IPS DF 6.9 (cell line): Measurements from ENCODE around the gene GPD1.

Experiments
- DNase-seq: peaks from one replicate; pipeline ENCODE4 v3.0.0-alpha.2; 2013; ENCODE audit warnings: low read depth, low spot score
- H3K27ac ChIP-seq: one replicate; pipeline ENCODE4 v1.5.1; 2013; ENCODE audit warnings: low read length, control low read depth
- H3K27me3 ChIP-seq: 2 replicates; pipeline ENCODE4 v1.6.1; 2013; ENCODE audit warnings: mild to moderate bottlenecking, low read length; ENCODE audit not compliant: control insufficient read depth, insufficient read depth
- H3K36me3 ChIP-seq: 2 replicates; pipeline ENCODE4 v1.6.1; 2013; ENCODE audit warnings: low read length; ENCODE audit not compliant: control insufficient read depth, insufficient read depth
- H3K4me1 ChIP-seq: 2 replicates; pipeline ENCODE4 v1.6.1; 2013; ENCODE audit warnings: low read length; ENCODE audit not compliant: control insufficient read depth, insufficient read depth
- H3K4me3 ChIP-seq: 2 replicates; pipeline ENCODE4 v1.5.1; 2013; ENCODE audit warnings: mild to moderate bottlenecking, low read length
- H3K9me3 ChIP-seq: 2 replicates; pipeline ENCODE4 v1.6.1; 2013; ENCODE audit warnings: low read length, inconsistent platforms; ENCODE audit not compliant: control insufficient read depth, insufficient read depth
- WGBS: extraction: QIAGEN DNeasy Blood & Tissue Kit; methylation state at CpG from one replicate; pipeline ENCODE4 v1.1.7; 2013; ENCODE audit warnings: mixed read lengths, missing lambda C conversion rate; ENCODE audit not compliant: insufficient read length, insufficient coverage; 5-methylcytosine and 5-hydroxymethylcytosine counted together

The GPD1 gene

GRCh38 chr12:50061946-50062686 lies 41.7 kb upstream of the GPD1 start:
- Histone ChIP-seq H3K4me3 (no peak overlapping the region), H3K27ac (no peak overlapping the region), H3K9me3 (no peaks in the 10 kb centered on the region), H3K36me3 (no peaks in the 10 kb centered on the region), H3K27me3 (peaks cover 17% of the 10 kb centered on the region), H3K4me1 (no peaks in the 10 kb centered on the region; the same call in 1 of the 2 replicates)
- WGBS, result no CpG with 5 or more reads among the region's 6 CpGs
- no peak for DNase-seq

- H3K27me3 ChIP-seq, result peaks cover 15% of the 10 kb centered on the region
- no peaks in the 10 kb centered on the region for H3K9me3 ChIP-seq
- WGBS, result no CpG with 5 or more reads among the region's 5 CpGs
- no peak for DNase-seq
- no peak overlapping the region for H3K27ac ChIP-seq
- no peaks in the 10 kb centered on the region; the same call in 1 of the 2 replicates for H3K4me1 ChIP-seq
- no peaks in the 10 kb centered on the region for H3K36me3 ChIP-seq
- H3K4me3 ChIP-seq, result no peak overlapping the region
Measured at GRCh38 chr12:50062728-50063460, 40.9 kb upstream of the GPD1 start.

GRCh38 chr12:50065726-50066310 lies 38.0 kb upstream of the GPD1 start:
- Histone ChIP-seq H3K36me3 (no peaks in the 10 kb centered on the region), H3K27ac (no peak overlapping the region), H3K4me1 (no peaks in the 10 kb centered on the region; the same call in 1 of the 2 replicates), H3K4me3 (no peak overlapping the region), H3K27me3 (no peaks in the 10 kb centered on the region), H3K9me3 (no peaks in the 10 kb centered on the region)
- no peak for DNase-seq
- WGBS, result no CpG with 5 or more reads among the region's 3 CpGs

DNA sequence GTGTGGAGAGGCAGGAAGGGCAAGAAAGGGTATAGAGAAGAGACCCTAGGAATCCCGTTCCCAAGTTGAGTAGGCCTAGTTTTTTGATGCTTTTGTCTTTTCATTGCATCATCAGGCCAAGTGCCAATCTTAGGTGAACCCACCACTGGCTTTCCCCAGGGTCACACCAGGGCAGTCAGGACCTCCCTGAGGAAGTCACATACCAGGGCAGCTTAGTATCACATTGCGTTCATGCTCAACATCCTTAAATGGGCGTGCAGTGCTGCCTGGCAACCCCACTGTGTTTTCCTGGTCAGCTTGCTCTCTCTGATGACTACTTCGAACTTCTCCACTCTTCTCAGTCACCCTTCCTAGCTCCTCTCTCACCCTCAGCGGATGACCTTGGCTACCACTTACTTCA lies 37.4 kb upstream of the GPD1 start:
- no peaks in the 10 kb centered on the region; the same call in 1 of the 2 replicates for H3K4me1 ChIP-seq
- no peaks in the 10 kb centered on the region for H3K9me3 ChIP-seq
- H3K27me3 ChIP-seq, result no peaks in the 10 kb centered on the region
- H3K4me3 ChIP-seq, result no peak overlapping the region
- no peaks in the 10 kb centered on the region for H3K36me3 ChIP-seq
- no CpG with 5 or more reads among the region's 5 CpGs for WGBS
- no peak for DNase-seq
- H3K27ac ChIP-seq, result no peak overlapping the region

DNA sequence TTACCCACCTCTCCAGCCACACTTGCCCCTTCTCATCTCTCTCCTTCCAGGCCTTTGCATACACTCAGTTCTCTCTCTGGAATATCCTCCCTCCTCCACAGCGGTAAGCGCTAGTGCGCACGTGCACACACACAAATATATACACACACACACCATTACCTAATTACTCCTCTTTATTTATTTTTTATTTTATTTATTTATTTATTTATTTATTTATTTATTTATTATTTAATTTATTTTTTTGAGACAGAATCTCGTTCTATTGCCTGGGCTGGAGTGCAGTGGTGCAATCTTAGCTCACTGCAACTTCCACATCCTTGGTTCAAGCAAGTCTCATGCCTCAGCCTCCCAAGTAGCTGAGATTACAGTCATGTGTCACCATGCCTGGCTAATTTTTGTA lies 34.7 kb upstream of the GPD1 start:
- H3K4me1 ChIP-seq, result 0 out of 2 replicates have a peak, but pooled peaks cover 3% of the 10 kb centered on the region
- DNase-seq, result no peak
- 100% methylated on average over 3 of the region's 5 CpGs for WGBS

GRCh38 chr12:50069539-50069938 lies 34.3 kb upstream of the GPD1 start:
- no peak overlapping the region for H3K4me3 ChIP-seq
- WGBS, result no CpG with 5 or more reads among the region's 3 CpGs
- no peaks in the 10 kb centered on the region for H3K9me3 ChIP-seq
- no peaks in the 10 kb centered on the region for H3K27me3 ChIP-seq
- DNase-seq, result no peak
- no peak overlapping the region for H3K27ac ChIP-seq
- H3K4me1 ChIP-seq, result 0 out of 2 replicates have a peak, but pooled peaks cover 3% of the 10 kb centered on the region
- H3K36me3 ChIP-seq, result no peaks in the 10 kb centered on the region

More for the DNA sequence above, 34.7 kb upstream of the GPD1 start:
- Histone ChIP-seq H3K27me3 (no peaks in the 10 kb centered on the region), H3K4me3 (no peak overlapping the region), H3K36me3 (no peaks in the 10 kb centered on the region), H3K27ac (no peak overlapping the region), H3K9me3 (no peaks in the 10 kb centered on the region)

DNA sequence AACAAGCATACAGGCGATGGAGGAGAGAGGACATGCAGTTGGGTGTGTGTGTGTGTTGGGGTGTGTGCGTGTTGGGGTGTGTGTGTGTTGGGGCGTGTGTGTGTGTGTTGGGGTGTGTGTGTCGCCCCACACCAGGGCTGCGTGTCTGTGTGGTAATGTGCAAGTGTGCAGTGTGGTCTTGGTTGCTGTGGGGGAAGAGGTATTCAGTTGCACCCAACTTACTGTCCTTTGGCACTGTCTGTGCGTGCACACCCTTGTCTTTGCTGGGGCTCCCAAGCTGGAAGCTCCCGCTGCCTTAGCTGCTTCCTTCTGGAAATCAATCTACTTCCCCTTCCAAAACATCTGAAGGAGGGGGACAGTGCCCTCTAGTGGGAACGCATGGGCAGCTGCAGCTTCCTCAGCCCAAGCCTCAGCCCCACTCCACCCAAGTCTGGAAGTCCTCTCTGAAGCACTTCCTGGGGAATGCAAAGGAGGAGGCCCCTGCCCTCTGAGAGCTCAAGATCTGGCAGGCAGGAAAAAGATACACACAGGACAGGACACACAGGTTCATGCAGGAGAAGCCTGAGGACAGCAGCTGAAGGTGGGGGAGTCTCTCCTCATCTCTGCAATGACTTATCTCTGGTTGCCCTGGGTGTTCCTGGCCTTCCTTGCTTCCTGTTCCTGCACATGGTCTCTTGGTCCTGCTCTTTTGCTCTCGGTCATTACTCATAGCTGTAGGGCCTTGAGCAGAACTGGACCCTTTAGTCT lies 33.3 kb upstream of the GPD1 start:
- Histone ChIP-seq H3K36me3 (no peaks in the 10 kb centered on the region), H3K27me3 (no peaks in the 10 kb centered on the region), H3K9me3 (no peaks in the 10 kb centered on the region), H3K27ac (no peak overlapping the region), H3K4me3 (no peak overlapping the region), H3K4me1 (0 out of 2 replicates have a peak, but pooled peaks cover 4% of the 10 kb centered on the region)
- DNase-seq, result no peak
- 100% methylated on average over 3 of the region's 9 CpGs for WGBS

DNA sequence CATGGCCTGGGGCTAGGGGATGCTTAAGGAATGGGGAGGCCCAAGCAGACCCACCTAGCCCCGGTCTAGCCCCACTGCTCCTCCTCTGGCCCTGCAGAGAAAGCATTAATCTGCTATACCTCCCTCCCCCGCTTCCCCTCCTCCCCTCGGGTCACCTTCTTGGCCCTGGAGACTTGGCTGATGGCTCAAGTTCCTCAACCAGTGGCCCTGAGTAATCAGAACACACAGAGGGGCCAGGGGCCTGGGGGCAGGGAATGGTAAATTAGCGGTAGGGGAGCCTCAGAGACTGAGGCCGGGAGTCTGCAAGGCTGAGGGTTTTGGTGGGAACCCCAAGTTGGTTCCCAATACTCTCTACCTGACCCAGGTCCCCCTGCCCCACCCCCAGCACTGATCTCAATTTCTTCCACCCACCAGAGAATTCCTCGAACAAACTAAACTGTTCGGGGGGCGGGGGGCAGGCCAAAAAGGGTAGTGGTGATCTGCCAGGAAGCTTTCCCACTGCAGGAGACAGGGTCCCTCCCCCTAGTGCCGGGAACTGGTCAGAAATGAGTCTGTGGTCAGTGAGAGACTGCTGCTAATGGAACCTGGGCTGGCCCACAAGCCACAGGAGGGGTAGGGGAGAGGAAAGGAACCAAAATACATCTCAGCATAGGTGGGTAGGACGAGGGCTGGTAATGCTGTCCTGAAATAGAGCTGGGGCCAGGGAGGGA lies 31.5 kb upstream of the GPD1 start:
- H3K9me3 ChIP-seq, result no peaks in the 10 kb centered on the region
- no peaks in the 10 kb centered on the region for H3K27me3 ChIP-seq
- H3K27ac ChIP-seq, result no peak overlapping the region
- H3K4me1 ChIP-seq, result 0 out of 2 replicates have a peak, but pooled peaks cover 4% of the 10 kb centered on the region
- no peaks in the 10 kb centered on the region for H3K36me3 ChIP-seq
- DNase-seq, result no peak
- no CpG with 5 or more reads among the region's 10 CpGs for WGBS
- H3K4me3 ChIP-seq, result no peak overlapping the region

- Histone ChIP-seq H3K9me3 (no peaks in the 10 kb centered on the region), H3K4me3 (no peak overlapping the region), H3K36me3 (no peaks in the 10 kb centered on the region), H3K27me3 (no peaks in the 10 kb centered on the region), H3K4me1 (0 out of 2 replicates have a peak, but pooled peaks cover 4% of the 10 kb centered on the region), H3K27ac (no peak overlapping the region)
- no peak for DNase-seq
- no CpG with 5 or more reads among the region's 7 CpGs for WGBS
Measured at GRCh38 chr12:50073206-50073605, 30.6 kb upstream of the GPD1 start.
